ENCODE results near the gene NUSAP1.
"Not testable (repeated sequence)": the region's sequence is repeated elsewhere in the genome, so short reads cannot be mapped to it uniquely, and the experiment has no call there.

Gene NUSAP1

GRCh38 chr15:41292521-41292920 lies 40.2 kb upstream of the NUSAP1 start:
- 100% methylated on average over 1 of the region's 1 CpG; no CpG with 5 or more reads in 1 of the 2 experiments for whole genome bisulfite sequencing, 2 experiments
- Histone ChIP-seq H3K4me1 (ENCODE audit: control insufficient read depth, insufficient read depth, low read length) (no peaks in the 10 kb centered on the region), H3K4me3 (ENCODE audit: insufficient read depth, low read depth, low read length) (no peak overlapping the region), H3K27me3 (ENCODE audit: control insufficient read depth, insufficient read depth, low read length, poor library complexity, severe bottlenecking) (no peaks in the 10 kb centered on the region), H3K36me3 (ENCODE audit: control insufficient read depth, insufficient read depth, low read length) (peaks cover 27% of the 10 kb centered on the region), H3K27ac (ENCODE audit: insufficient read depth, low read depth, low read length, poor library complexity, severe bottlenecking) (no peak overlapping the region), H3K9me3 (ENCODE audit: control insufficient read depth, low read length) (no peaks in the 10 kb centered on the region)

- not testable (repeated sequence) for H3K27ac ChIP-seq (ENCODE audit: insufficient read depth, low read depth, low read length, poor library complexity, severe bottlenecking); H3K9me3 ChIP-seq (ENCODE audit: control insufficient read depth, low read length); H3K4me1 ChIP-seq (ENCODE audit: control insufficient read depth, insufficient read depth, low read length); H3K27me3 ChIP-seq (ENCODE audit: control insufficient read depth, insufficient read depth, low read length, poor library complexity, severe bottlenecking); H3K4me3 ChIP-seq (ENCODE audit: insufficient read depth, low read depth, low read length)
- 92 to 94% methylated on average over 2 of the region's 2 CpGs for WGBS, 2 experiments
- peaks cover 11% of the 10 kb centered on the region for H3K36me3 ChIP-seq (ENCODE audit: control insufficient read depth, insufficient read depth, low read length)
Observed at GRCh38 chr15:41301139-41301538, 31.5 kb upstream of the NUSAP1 start.

DNA sequence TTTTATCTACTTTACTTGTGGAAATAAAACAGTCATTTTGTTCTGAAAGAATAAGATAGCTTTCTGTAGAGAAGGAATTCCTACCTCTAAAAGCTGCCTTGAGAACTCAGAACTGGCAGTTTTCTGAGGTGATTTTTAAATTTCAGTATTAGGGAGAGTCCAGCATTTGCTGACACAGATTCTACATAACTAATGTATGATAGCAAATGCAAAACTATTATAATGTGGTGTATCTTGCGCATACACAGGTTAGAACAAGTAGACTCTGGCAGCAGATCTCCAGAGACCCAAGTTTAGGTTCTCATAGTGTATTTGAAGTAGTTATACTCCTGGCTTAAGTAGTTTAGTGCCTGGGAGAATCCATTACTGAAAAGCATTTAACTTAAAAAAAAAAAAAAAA lies 31.1 kb upstream of the NUSAP1 start:
- Histone ChIP-seq H3K9me3 (ENCODE audit: control insufficient read depth, low read length) (no peaks in the 10 kb centered on the region), H3K4me1 (ENCODE audit: control insufficient read depth, insufficient read depth, low read length) (no peaks in the 10 kb centered on the region), H3K27ac (ENCODE audit: insufficient read depth, low read depth, low read length, poor library complexity, severe bottlenecking) (no peak overlapping the region), H3K27me3 (ENCODE audit: control insufficient read depth, insufficient read depth, low read length, poor library complexity, severe bottlenecking) (no peaks in the 10 kb centered on the region), H3K4me3 (ENCODE audit: insufficient read depth, low read depth, low read length) (no peak overlapping the region), H3K36me3 (ENCODE audit: control insufficient read depth, insufficient read depth, low read length) (peaks cover 11% of the 10 kb centered on the region)
- 94 to 95% methylated on average over 1 of the region's 1 CpG for WGBS, 2 experiments

DNA sequence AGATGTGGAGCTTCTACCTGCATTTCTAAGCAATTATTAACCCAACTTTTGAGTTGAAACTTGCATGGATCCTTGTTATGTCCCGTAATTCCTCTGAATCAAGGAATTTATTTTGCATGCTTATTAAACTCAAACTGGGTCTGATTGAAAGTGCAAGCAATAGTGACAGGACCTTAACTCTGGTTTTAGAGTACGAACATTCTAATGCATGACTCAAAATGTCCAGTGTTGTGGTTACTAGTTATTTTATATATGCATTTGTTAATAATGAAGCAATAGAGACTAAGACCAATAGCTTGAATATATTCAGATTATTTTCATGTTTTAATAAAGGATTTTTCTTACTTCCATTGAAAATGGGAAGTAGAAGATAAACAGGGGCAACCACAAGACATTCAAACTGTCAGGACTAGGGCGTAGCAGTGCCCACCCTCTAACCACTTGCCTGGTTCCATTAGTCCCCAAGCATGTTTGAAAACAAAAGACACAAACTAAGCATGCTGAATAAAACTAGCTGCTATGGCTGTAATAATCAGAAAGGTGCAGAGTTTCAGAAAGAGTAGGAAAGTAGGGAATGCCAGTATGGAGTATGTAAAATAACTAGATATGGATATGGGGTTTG lies 28.4 kb upstream of the NUSAP1 start:
- Histone ChIP-seq H3K4me3 (ENCODE audit: insufficient read depth, low read depth, low read length) (no peak overlapping the region), H3K9me3 (ENCODE audit: control insufficient read depth, low read length) (no peaks in the 10 kb centered on the region), H3K4me1 (ENCODE audit: control insufficient read depth, insufficient read depth, low read length) (no peaks in the 10 kb centered on the region), H3K27ac (ENCODE audit: insufficient read depth, low read depth, low read length, poor library complexity, severe bottlenecking) (no peak overlapping the region), H3K27me3 (ENCODE audit: control insufficient read depth, insufficient read depth, low read length, poor library complexity, severe bottlenecking) (no peaks in the 10 kb centered on the region), H3K36me3 (ENCODE audit: control insufficient read depth, insufficient read depth, low read length) (peaks cover 4% of the 10 kb centered on the region)
- 92 to 96% methylated on average over 3 of the region's 3 CpGs for WGBS, 2 experiments

GRCh38 chr15:41307679-41308078 lies 25.0 kb upstream of the NUSAP1 start:
- 81 to 86% methylated on average over 5 of the region's 5 CpGs for WGBS, 2 experiments

GRCh38 chr15:41309226-41309905 lies 23.3 kb upstream of the NUSAP1 start:
- Histone ChIP-seq H3K27me3 (ENCODE audit: control insufficient read depth, insufficient read depth, low read length, poor library complexity, severe bottlenecking) (no peaks in the 10 kb centered on the region), H3K27ac (ENCODE audit: insufficient read depth, low read depth, low read length, poor library complexity, severe bottlenecking) (no peak overlapping the region), H3K9me3 (ENCODE audit: control insufficient read depth, low read length) (no peaks in the 10 kb centered on the region), H3K4me1 (ENCODE audit: control insufficient read depth, insufficient read depth, low read length) (no peaks in the 10 kb centered on the region), H3K4me3 (ENCODE audit: insufficient read depth, low read depth, low read length) (no peak overlapping the region), H3K36me3 (ENCODE audit: control insufficient read depth, insufficient read depth, low read length) (no peaks in the 10 kb centered on the region)
- 94 to 100% methylated on average over 2 of the region's 2 CpGs for WGBS, 2 experiments

More at GRCh38 chr15:41307679-41308078, 25.0 kb upstream of the NUSAP1 start:
- Histone ChIP-seq H3K4me3 (ENCODE audit: insufficient read depth, low read depth, low read length) (no peak overlapping the region), H3K4me1 (ENCODE audit: control insufficient read depth, insufficient read depth, low read length) (no peaks in the 10 kb centered on the region), H3K9me3 (ENCODE audit: control insufficient read depth, low read length) (no peaks in the 10 kb centered on the region), H3K27ac (ENCODE audit: insufficient read depth, low read depth, low read length, poor library complexity, severe bottlenecking) (no peak overlapping the region), H3K27me3 (ENCODE audit: control insufficient read depth, insufficient read depth, low read length, poor library complexity, severe bottlenecking) (no peaks in the 10 kb centered on the region), H3K36me3 (ENCODE audit: control insufficient read depth, insufficient read depth, low read length) (no peaks in the 10 kb centered on the region)

GRCh38 chr15:41320805-41321330 lies 11.8 kb upstream of the NUSAP1 start:
- peaks cover 18% of the 10 kb centered on the region for H3K36me3 ChIP-seq (ENCODE audit: control insufficient read depth, insufficient read depth, low read length)
- not testable (repeated sequence) for H3K9me3 ChIP-seq (ENCODE audit: control insufficient read depth, low read length); H3K27ac ChIP-seq (ENCODE audit: insufficient read depth, low read depth, low read length, poor library complexity, severe bottlenecking); H3K4me1 ChIP-seq (ENCODE audit: control insufficient read depth, insufficient read depth, low read length); H3K27me3 ChIP-seq (ENCODE audit: control insufficient read depth, insufficient read depth, low read length, poor library complexity, severe bottlenecking); H3K4me3 ChIP-seq (ENCODE audit: insufficient read depth, low read depth, low read length)
- 95 to 96% methylated on average over 38 to 39 of the region's 39 CpGs for WGBS, 2 experiments

DNA sequence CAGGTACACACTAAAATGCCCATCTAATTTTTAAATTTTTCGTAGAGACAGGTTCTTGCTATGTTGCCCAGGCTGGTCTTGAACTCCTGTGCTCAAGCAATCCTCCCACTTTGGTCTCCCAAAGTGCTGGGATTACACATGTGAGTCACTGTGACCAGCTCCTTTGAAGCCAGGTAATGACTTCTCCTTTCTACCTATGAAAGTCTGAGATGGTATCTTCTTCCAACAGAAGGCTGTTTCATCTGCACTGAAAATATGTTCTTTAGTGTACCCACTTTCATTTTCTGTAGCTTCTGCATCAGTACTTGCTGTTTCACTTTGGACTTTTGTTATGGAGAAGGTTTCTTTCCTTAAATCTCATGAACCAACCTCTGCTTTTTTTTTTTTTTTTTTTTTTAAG lies 9.1 kb upstream of the NUSAP1 start:
- Histone ChIP-seq H3K36me3 (ENCODE audit: control insufficient read depth, insufficient read depth, low read length) (peaks cover 23% of the 10 kb centered on the region), H3K9me3 (ENCODE audit: control insufficient read depth, low read length) (no peaks in the 10 kb centered on the region), H3K4me1 (ENCODE audit: control insufficient read depth, insufficient read depth, low read length) (no peaks in the 10 kb centered on the region), H3K27me3 (ENCODE audit: control insufficient read depth, insufficient read depth, low read length, poor library complexity, severe bottlenecking) (no peaks in the 10 kb centered on the region), H3K27ac (ENCODE audit: insufficient read depth, low read depth, low read length, poor library complexity, severe bottlenecking) (no peak overlapping the region), H3K4me3 (ENCODE audit: insufficient read depth, low read depth, low read length) (no peak overlapping the region)
- WGBS, 2 experiments: 95 to 97% methylated on average over 1 of the region's 1 CpG

DNA sequence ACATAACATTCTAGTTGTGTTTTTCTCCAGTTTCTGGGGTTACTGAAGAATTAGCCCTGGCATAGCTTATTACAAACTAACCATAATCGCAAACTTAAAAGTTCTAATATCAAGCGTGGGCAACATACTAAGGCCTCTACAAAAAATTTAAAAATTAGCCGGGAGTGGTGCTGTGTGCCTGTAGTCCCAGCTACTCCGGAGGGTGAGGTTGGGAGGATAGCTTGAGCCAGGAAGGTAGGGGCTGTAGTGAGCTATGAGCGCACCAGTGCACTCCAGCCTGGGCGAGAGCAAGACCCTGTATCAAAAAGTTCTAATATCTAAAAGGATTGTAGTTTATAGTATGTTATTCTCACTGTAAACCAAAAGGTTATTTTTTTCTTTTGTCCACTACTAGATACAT lies 1.4 kb upstream of the NUSAP1 start:
- H3K27ac ChIP-seq (ENCODE audit: insufficient read depth, low read depth, low read length, poor library complexity, severe bottlenecking): no peak overlapping the region
- WGBS, 2 experiments: 59 to 69% methylated on average over 6 of the region's 6 CpGs
- H3K36me3 ChIP-seq (ENCODE audit: control insufficient read depth, insufficient read depth, low read length): peaks cover 4% of the 10 kb centered on the region
- H3K4me3 ChIP-seq (ENCODE audit: insufficient read depth, low read depth, low read length): peak overlapping the region; percentile 91
- no peaks in the 10 kb centered on the region for H3K9me3 ChIP-seq (ENCODE audit: control insufficient read depth, low read length)
- no peaks in the 10 kb centered on the region for H3K4me1 ChIP-seq (ENCODE audit: control insufficient read depth, insufficient read depth, low read length)
- no peaks in the 10 kb centered on the region for H3K27me3 ChIP-seq (ENCODE audit: control insufficient read depth, insufficient read depth, low read length, poor library complexity, severe bottlenecking)

GRCh38 chr15:41331833-41332193 lies 868 bp upstream of the NUSAP1 start:
- H3K27me3 ChIP-seq (ENCODE audit: control insufficient read depth, insufficient read depth, low read length, poor library complexity, severe bottlenecking): no peaks in the 10 kb centered on the region
- 2% methylated on average over 14 of the region's 14 CpGs for WGBS, 2 experiments
- no peaks in the 10 kb centered on the region for H3K9me3 ChIP-seq (ENCODE audit: control insufficient read depth, low read length)
- H3K4me1 ChIP-seq (ENCODE audit: control insufficient read depth, insufficient read depth, low read length): no peaks in the 10 kb centered on the region
- no peaks in the 10 kb centered on the region for H3K36me3 ChIP-seq (ENCODE audit: control insufficient read depth, insufficient read depth, low read length)
- peak overlapping the region; percentile 91 for H3K4me3 ChIP-seq (ENCODE audit: insufficient read depth, low read depth, low read length)
- peak overlapping the region; percentile 76 for H3K27ac ChIP-seq (ENCODE audit: insufficient read depth, low read depth, low read length, poor library complexity, severe bottlenecking)

All from ectodermal cell (in vitro differentiated cells).